GM18873 (cell line): ENCODE measurements around the gene ZRANB2.

Experiments
- ATAC-seq: cut with Tn5 transposase; IDR thresholded peaks from one replicate; pipeline ENCODE4 v1.9.1; 2021; ENCODE audit warnings: mild to moderate bottlenecking, moderate library complexity, moderate number of reproducible peaks; ENCODE audit not compliant: unreplicated experiment, low FRiP score

ZRANB2 gene, protein sequence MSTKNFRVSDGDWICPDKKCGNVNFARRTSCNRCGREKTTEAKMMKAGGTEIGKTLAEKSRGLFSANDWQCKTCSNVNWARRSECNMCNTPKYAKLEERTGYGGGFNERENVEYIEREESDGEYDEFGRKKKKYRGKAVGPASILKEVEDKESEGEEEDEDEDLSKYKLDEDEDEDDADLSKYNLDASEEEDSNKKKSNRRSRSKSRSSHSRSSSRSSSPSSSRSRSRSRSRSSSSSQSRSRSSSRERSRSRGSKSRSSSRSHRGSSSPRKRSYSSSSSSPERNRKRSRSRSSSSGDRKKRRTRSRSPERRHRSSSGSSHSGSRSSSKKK

DNA sequence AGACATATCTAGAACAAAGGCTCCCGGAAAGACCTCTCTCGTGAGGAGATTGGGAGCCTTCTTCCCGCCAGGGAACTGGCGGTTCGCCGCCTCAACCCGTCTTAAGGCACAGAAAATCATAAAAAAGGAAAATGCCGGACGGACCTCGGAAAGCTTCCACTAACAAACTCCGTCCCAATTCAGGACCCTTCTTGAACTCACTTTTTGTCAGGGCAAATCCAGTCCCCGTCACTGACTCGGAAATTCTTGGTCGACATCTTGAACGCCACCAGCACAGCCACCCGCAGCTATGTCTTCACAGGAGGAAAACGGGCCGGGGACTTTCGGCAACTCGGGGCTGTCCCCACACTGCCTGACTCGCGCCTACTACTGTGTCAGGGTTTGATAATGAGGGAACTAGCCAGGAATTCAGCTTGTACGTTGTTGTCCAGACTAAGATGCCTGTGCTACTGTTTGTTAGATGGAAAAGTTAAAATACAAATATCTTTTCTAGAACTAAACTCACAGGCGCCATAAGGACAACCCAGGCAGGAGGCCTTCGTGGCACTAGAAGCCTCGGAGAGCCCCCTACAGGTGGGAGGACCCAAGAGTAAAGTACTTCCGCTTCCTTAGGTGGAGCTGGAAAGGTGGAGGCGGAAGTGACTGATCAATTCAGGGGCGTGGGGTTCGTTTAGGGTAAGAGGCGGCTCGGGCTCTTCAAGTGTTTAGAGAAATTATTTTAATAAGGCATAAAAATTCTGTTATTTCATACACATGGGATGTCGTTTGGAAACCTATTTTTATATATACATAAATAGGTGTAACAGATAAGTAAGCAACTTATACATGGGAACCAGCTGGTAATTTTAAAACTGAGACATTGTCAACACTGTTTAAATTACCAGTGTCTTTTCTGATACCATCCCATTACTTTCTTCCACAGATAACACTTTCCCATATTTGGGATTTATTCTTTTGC lies at the start of gene ZRANB2:
Gene ZRANB2, minus strand, starts transcription at position 297 of the 958 bp plus-strand sequence. Its CDS starts 40 bp downstream, at position 257.
- peak; percentile 99 for ATAC-seq

DNA sequence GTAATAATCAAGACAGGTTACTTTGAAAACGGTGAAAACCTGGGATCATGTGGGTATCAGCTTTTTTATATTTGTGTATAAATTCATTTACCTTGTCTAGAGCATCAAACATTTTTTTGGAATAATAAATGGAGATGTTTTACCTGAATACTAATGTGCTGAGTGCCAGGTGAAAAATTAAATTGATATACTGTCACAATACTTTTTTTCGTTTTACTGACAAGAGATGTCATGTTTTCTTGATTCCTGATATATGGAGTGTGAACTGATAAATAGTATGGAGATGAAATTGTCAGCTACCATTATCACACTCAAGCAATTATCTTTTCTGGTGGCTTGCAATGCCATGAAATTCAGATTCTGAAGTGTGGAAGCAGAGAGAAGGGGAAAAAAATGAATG lies 47.2 kb upstream of the ZRANB2 start:
- ATAC-seq: no peak

DNA sequence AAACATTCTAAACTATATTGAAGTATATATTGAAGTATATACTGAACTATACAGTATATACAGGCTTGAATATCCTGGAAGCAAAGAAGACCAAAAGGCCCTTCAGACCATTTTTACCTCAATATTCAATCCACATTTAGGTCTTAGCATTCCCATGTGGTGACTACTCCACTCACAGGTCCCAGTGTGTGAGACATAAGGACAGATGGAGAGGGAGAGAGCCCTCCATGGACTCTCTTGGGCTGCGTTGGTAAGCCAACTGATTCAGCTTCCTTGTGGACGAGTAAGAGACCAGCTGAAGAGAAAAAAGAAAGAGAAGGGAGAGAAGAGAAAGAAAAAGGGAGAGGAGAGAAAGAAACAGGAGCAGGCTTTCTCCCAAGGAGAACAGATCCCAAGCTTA lies 37.3 kb upstream of the ZRANB2 start:
- no peak for ATAC-seq

DNA sequence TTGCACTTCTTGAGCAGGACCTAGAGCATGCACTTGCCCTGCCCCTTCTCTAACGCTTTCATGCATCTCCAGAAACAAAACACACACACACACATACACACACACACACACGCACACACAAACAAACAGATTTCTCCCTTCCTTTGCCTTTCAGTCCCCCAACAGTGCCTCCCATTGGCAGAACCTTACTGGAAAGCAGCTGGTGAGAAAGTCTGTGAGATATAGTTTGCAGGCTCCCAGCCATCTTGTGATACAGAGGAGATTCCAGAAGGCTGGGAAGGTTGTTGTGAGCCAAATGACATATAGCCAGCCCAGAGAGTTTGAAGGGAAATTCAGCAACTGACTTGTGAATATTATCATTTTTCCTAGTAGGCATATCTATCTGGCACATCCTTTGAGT lies 35.9 kb upstream of the ZRANB2 start:
- ATAC-seq: no peak

DNA sequence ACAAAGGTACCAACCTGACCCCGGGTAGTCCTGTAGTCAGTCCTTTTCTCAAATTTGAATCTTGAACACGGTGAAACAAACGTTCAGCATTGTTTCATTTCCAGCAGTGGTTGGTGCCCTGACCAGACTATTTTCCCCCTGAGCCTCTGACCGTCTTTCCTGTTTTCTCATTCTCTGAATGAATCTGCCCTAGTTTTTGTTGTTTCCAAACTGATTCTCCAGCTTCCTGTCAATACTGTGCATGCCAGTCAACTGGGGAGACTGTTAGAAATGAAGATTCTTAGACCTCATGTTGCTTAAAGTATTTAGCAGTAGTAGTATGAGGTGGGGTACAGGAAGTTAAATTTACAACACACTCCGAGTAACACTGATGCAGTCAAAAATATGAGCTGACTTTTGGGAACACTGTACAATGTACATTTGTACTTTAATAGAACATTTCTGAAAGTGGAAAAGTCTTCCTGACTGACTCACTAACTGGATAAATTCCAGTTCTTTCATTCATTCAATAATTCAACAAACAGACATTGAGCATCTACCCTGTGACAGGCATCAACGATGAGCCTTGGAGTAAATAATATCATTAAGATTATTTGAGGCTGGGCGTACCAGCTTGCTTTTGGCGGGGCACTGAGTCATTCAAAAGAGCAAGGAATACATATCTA lies 26.0 kb upstream of the ZRANB2 start:
- no peak for ATAC-seq

DNA sequence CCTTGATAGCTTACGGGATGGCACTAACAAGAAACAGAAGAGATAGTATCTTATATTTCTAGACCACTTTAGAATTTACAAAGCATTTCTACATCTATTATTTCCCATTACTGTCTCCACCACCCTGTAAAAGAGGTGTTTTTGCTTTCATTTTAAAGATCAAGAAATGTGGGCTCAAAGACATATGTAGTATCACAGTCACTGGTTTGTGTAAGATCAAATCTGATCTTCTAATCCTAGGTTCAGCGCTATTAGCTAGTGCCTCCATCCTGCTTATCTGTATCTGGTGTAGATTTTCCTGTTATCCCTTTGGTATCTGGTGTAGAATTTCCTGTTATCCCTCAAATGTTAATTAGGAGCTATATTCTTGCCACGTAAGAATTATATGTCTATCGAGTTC lies 23.6 kb upstream of the ZRANB2 start:
- ATAC-seq: no peak

DNA sequence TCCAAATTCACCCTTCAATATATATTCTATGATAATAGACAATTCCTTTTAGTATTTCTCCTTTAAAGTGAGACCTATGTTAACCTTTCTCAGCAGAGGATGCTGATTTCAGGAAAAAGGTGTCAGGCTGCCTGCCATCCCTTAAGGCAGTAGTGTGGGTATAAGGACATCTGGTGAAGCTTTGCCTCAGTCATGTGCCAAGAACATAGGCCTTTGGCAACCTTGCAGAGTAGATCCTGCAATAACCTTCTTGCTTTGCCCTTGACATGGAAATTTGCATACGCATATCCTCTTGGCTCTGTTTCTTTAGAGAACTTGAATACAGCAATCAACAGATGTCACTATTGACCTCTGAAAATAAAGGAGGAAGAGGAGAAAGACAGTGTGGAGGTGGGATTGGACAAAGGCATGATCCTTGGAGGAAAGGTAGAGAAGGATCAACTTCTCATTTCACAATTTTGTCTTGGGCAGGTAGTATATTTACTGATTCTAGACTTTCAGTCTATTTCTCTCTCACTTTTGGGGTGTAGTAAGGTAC lies 21.1 kb upstream of the ZRANB2 start:
- ATAC-seq: no peak

DNA sequence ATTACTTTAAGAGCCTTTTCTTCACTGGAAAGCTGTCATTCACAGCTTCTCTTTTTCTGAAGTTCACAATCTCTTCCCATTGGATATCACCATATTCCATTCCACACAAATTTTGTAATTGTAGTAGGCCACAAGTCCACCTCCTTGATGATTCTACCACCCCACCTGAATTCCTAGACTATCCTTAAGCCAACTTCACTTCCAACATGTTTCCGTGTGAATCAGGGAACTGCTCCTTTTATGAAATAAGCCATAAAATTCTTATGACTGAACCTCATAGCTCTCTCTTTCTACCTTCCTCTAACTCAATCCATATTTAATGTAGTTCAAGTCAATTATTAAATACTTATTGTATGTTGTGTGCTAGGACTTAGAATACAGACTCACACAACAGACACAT lies 16.6 kb upstream of the ZRANB2 start:
- ATAC-seq: no peak

DNA sequence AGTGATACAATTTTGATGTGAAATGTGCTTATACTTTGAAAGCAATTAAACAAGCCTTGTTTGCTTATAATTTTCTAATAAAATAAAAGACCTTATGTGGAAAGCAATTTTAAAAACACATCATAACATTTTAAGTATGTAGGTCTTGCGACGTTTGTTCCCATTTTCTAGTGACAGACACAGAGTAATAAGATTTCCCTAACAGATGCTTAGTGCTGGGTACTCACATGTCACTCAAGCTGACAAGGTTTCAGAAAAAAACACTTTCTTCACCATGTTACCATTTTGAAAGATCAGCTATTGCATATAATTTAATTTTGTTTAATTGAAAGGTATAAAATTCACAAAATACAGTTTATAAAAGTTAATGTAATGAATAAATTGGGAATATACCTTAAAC lies 14.1 kb upstream of the ZRANB2 start:
- no peak for ATAC-seq

DNA sequence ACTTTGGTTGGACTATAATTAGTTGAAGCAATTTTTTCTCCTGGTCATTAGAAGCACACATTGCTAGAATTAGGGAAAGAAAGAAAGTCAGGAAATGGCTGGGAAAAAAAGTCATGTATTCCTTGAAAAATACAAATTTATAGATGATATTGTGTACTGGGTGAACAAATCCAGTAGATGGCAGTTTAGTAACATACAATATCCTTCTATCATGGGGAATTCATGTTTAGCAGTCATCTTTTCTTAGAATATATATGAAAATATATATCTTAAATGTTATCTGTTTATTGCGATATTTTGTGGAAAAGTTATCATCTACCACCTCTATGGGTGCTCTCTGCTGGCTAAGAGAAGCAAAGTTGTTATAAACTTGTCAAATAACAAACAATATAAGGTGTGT lies 13.1 kb upstream of the ZRANB2 start:
- ATAC-seq: no peak

DNA sequence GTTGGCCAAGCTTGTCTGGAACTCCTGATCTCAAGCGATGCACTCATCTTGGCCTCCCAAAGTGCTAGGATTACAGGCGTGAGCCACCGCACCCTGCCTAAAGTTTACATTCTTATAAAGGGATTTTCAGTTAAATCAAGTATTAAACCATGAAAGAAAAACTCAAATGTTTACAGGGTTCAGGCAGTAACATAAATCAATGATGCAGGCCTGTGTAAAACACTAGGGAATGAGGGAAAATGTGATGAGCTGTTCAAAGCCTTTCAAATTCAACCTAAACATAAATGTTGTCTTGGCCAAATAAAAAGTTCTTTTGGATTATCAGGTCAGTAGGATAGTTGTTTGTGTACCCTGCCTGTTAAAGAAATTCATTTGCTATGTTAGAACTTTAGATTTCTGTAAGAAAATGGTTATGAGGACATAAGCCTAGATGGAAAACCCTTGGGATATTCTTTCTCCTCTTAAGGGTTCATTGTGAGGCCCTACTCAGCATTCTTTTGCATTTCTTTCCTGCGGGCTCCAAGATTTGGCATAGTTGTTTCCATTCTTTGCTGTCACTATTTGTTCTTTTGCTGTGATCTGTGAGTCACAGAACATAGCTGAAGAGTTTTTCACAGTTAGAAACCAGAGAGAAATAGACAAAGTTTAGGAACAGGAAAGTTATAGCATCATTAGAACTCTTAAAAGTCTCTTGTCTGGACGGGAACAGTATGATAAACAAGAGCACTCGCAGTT lies 8.9 kb upstream of the ZRANB2 start:
- no peak for ATAC-seq

DNA sequence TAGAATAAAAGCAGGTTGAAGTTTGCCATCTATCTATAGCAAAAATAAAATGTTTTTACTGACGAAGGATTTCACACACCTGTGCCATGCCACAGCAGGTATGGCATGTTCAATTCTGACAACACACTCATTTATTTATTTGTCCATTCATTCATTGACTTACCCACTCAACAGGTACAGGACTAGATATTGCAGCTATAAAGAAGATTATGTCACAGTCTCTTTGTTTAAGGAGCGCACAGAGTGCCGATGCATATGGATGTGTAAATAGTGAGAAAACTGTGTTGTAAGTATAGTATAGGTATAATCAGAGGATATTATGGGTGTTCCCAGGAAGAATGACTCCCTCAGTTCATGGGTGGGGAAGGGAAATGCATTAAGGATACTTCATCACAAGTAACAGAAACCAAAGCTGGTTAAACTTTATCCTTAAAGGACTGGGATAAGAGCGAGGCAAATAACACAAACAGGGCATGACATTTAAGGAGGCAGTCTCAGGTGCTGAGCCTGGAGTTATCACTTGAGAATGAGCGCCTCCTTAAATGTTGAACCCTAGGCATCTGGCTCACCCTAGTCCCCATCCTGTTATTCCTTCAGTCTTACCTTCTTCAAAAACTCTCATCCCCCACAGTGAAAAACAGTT lies 7.9 kb upstream of the ZRANB2 start:
- ATAC-seq: no peak

DNA sequence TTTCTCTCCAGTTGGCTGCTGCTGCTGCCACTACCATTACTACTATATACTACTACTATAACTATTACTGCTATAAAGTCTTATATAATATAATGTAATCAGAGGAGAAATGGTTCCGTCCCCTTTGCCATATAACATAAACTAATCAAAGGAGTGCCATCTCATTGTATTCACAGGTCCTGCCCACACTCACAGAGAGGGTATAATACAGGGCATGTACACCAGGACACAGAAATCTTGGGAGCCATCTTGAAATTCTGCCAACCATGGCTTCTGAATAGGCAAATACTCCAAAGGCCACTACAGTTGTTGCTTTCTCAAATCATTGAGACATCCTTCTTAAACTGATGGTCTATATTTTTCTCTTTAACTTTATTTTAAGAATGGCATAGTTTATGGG lies 6.9 kb upstream of the ZRANB2 start:
- no peak for ATAC-seq

DNA sequence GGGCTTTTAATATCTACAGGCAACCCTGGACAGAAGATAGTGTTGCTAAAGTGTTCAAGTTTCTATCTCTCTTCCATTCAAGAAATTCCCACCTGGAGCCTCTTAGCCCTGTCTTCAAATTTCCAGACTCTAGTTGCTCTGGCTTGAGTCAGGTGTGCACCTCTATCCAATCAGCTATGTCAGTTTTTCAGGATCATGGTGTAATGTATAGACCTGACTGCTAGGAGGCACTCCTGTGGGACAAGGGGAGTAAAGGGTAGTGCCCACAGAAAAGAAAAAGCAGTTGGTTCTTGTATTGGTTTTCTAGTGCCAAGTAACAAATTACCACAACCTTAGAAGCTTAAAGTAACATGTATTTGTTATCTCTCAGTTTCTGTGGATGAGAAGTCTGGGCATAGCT lies 6.2 kb upstream of the ZRANB2 start:
- ATAC-seq: no peak

DNA sequence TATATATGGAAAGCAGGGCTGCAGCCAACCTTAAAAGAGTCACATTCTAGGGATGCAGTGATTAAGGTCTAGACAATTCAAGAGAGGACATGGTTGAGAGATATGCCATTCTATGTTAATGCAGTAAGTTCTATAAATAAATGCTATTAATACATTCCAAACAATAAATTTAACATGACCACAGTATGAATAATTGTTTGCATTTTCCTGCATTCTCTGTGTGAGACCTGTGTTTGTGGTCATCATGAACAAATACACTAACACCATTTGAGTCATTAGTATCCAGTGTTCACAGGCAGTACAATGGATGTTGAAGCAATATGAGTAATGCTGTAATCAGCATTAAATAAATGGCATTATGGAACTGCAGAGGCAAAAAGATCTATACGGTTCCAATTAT lies 5.5 kb upstream of the ZRANB2 start:
- no peak for ATAC-seq

DNA sequence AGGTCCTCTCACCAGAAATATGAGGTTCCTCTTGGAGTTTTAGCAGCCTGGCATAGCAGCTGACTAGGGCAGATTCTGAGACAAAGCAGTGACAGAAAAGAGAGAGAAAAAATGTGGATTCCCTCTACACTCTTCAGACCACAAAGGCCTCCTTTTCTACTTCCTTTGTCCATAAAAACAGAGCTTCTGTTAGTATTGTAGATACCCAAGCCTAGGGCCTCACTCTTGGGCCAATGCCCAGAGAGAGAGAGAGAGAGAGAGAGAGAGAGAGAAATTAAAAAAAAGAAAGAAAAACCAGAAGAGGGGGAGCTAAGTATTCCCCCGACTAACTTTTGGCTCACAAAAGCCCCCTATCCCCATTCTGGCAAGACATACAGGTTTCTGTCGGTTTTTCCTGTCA lies 2.4 kb upstream of the ZRANB2 start:
- no peak for ATAC-seq

DNA sequence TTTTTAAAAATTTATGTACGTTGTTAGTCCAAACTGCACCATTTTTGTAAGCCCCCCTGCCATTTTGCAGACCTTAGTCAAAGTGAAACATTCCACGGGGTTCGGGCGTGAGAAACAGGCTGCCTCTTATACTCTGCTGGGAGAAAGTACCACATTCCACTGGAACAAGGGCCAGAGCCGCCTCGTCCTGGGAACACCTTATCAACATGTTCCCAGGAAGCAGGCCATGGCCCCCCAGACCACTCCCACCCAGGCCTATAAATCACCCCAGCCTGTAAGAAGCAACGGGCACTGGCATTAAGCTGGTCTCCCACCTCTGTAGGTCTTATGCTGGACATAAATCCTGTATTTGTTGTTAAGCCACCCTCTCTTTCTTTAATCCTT lies 854 bp upstream of the ZRANB2 start:
- no peak for ATAC-seq

DNA sequence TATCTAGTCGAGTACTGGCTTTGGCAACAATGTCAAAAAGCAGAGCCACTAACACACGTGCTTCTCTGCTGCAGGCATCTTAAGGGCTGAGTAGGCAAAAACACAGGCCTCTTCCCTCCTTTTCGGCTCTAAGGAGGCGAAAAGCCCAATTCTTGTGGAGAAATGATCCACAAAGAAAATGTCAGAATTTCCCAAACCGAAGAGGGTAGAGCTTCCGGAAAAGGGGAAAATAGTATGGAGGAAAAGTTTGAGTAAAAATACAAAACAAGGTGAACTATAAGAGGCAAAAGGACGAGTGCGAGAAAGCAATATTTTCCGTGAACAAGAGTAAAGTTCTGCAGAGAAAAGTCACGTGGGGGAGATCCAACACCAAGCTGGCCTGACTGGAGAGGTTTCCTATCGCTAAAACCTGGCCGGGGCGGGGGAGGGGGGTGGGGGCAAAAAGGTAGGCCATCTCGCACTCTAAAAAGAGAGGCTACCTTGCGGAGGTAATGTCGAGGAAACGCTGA lies 551 bp downstream of the ZRANB2 start:
- no peak for ATAC-seq

DNA sequence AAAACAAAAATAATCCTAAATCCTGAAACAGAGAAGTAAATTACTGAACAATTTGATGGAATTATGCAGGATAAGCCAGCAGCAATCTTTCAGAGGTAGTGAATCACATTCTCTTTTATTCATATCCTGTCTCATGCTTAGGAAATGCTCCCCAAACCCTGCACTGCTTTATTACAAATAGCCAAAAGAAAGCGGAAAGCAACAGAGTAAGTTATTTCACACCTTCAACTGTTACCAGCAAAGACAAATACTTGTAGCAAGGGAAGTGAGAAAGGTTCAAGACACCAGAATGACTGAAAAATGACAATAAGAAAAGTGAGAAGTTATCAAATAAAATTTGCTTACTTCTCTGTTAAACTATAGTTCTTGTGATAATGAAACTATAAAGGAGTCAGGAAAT lies 6.2 kb downstream of the ZRANB2 start:
- no peak for ATAC-seq

DNA sequence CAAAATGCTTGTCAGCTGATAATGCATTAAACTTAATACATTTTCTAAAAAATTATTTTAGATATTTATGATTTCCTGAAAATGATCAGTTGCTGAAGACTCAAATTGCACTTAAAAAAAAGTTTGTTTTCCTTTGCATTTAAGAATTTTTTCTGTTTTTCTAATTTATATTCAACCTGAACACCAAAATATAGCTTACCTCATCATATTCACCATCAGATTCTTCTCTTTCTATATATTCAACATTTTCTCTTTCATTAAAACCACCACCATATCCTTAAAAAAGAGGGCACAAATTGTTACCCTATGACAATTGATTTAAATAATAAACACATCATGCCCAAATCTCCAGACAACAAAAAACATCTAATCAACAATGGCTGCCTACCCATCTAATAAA lies 8.6 kb downstream of the ZRANB2 start:
- no peak for ATAC-seq
